OCI-M2 (cell line): ENCODE data around the gene KAT8.
A peak's percentile ranks its signal among the peaks of the same experiment; 100 is the strongest.

Experiments
- DNase-seq: peaks from one replicate; lab custom pipeline; 2025; ENCODE audit not compliant: unreplicated experiment; lab: John Stamatoyannopoulos, UW

Gene KAT8

DNA sequence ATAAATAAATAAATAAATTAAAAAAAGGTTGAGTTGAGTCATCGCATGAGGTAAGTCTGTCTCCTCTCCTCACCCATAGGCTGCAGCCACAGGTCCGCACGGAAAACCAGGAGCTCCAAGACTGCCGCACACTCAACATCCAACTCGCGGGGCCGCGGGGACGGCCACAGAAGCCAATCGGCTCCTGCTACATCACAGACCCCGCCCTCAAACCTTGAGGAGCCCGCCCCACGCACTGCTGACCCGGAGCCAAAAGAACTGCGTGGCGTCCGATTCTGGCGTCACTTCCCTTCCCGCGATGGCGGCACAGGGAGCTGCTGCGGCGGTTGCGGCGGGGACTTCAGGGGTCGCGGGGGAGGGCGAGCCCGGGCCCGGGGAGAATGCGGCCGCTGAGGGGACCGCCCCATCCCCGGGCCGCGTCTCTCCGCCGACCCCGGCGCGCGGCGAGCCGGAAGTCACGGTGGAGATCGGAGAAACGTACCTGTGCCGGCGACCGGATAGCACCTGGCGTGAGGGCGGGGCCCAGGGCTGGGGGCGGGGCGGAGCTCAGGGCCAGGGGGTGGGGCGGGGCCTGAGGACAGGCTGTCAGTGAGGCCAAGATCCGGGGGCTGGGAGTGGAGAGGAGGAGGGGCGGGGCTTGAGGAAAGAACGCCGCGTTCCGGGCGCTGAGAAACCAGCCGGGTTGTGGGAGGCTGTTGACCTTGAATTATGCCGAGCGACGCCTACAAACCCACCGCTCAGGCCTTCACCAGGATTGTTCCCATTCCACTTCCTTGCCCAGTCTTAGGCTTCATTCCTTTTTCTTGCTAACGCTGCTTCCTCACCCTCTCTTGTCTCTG lies at the start of gene KAT8:
Gene KAT8, plus strand, starts transcription at position 281 of the 839 bp plus-strand sequence. Its CDS starts 18 bp downstream, at position 299.
- peak; percentile 76 for DNase-seq

DNA sequence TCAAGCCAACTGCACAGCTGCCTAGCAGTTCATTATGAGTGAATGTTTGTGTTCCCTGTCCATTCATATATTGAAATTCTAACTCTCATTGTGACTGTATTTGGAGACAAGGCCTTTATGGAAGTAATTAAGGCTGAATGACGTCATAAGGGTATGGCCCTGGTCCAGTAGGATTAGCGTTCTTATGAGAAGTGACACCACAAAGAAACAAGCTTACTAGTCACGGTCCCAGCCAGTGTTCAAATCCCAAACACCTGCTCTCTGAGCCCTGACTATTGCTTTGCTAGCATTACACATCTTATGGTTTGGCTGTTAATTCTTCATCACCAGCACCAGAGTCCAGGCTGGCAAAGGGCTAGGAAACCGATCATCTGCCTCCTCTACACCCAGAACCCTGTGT lies 45.6 kb upstream of the KAT8 start:
- no peak for DNase-seq

DNA sequence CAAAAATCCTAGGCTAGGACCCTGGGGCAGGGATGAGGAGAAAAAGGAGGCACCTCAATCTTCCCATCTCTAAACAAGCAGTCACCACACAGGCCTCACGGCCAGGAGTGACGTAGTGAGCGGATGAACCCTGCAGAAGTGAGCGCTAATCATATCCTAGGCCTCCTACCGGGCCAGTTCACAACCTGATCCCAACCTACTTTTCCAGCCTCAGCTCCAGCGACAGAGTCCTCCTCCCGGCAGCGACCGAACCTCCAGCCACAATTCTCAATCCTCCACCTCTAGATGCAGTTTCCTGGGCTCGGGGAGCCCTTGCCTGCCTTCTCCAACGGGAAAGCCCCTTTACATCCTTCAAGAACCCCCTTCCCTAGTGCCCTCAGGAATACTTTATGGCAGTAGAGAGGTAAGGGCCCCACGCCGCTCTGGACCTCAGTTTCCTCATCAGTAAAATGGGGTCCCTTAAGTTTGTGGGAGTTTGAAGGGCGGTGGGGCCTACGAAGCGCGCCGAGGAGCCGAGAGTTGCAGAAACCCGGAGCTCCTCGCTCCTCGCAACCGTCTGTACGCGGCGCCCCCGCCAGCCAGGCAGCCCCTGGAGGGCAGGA lies 44.8 kb upstream of the KAT8 start:
- no peak for DNase-seq

DNA sequence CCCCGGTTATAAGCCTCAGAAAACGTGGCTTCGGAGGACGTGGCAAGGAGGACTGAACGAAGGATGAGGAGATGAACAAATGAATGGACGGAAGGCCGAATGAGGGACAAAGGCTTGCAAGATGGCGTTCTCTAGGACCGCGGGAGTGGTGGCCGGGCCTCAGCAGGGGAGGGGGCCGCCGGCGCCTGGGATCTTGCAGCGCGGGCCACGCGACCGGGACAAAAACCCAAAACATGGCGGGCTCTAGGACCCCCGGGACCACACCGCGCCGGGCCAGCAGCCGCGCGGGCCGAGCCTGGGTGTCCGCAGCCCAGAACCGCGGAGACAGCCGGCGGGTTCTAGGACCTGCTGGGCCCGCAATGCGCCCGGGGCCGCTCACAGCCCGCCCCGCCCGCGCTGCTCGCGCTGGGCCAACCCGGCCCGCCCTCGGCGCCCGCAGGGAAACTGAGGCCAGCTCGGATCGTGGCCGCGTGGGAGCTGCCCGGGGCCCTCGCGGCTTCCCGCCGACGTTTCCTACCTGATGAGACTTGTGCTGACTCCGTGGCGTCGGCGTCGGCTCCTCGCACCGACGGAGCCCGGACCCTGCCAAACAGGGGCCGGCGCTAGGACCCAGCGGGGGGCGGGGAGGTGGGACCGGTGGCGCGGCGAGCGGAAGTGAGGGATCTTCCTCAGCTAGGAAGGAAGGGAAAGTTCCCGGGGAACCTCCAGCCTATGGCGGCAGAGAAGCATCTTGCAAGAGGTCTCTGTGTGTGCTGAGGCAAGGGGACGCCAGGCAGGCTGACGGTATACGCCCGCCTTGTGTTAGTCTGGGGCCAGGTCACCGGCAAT lies 44.1 kb upstream of the KAT8 start:
- DNase-seq: peak; percentile 75

DNA sequence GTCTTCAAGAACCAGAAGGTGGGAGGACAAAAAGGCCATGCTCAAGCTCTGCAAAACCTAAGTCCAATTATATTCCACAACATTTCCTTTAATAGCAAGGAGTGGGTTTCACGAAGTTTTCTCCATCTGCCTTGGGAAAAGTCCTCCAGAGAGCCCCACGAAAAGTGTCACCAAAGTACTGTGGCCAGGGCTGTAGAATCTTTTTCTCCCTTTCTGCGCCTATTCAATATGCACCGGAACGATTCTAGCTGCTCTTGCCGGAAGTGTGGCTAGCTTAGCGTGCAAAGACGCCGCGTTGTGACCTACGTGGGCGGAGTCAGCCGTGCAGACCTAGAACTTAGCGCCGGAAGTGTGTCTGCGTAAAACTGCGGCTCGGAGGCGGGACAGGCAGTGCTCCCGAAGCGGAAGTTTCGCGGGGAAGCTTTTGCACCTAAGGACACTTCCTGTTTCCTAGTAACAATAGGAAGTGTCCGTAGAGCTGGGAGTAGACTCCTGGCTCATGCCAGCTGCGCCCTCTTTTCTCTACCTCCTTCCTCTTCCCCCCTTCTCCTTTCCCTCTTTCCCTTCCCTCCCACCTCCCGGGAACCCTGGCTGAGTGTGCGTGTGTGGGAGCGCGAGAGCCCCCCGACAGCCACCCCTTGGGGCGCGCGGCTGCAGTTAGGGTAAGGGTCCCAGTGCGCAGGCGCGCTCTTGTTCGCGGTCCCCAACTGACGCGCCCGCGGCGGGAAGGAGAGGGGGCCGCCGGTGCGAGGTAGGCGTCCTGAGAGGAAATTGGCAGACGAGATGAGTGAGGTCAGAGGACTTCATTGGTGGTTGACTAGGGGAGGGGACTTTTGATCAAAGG lies 43.3 kb upstream of the KAT8 start, which contains the start of the genes ZNF646 and ZNF668:
Gene ZNF646, plus strand, starts transcription at position 453 of the 844 bp plus-strand sequence. CDS start 1,903 bp downstream, outside the sequence.
Gene ZNF668, minus strand, starts transcription at position 271 of the 844 bp plus-strand sequence. CDS start 9,781 bp downstream, outside the sequence.
- peak; percentile 75 for DNase-seq

DNA sequence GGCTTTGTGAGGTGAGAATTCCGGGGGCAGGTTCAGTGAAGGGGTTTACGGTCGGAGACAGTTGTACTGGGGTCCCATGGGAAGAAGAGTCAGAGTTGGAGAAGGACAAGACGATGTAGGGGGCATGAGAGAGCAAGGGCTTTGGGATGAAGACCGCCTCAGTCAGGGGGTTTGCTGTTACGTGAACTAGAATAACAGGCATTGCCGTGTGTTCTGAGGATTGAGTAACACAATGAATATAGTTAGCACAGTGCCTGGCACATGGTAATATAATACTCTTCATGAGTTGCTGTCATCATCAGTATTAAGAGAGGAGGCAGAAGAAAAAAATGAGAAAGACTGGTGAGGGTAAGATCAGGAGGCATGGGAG lies 42.7 kb upstream of the KAT8 start:
- DNase-seq: no peak

DNA sequence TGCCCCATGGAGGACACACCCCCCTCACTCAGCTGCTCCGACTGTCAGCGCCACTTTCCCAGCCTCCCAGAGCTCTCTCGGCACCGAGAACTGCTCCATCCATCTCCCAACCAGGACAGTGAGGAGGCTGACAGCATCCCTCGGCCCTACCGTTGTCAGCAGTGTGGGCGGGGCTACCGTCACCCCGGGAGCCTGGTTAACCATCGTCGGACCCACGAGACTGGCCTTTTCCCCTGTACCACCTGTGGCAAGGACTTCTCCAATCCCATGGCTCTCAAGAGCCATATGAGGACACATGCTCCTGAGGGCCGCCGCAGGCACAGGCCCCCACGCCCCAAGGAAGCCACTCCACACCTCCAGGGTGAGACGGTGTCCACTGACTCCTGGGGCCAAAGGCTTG lies 41.1 kb upstream of the KAT8 start:
- no peak for DNase-seq

DNA sequence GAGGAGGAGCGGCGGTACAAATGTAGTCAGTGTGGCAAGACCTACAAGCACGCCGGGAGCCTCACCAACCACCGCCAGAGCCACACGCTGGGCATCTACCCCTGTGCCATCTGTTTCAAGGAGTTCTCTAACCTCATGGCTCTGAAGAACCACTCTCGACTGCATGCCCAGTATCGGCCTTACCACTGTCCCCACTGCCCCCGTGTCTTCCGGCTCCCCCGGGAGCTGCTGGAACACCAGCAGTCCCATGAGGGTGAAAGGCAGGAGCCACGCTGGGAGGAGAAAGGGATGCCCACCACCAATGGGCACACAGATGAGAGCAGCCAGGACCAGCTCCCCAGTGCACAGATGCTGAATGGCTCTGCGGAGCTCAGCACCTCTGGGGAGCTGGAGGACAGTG lies 40.4 kb upstream of the KAT8 start:
- DNase-seq: no peak

DNA sequence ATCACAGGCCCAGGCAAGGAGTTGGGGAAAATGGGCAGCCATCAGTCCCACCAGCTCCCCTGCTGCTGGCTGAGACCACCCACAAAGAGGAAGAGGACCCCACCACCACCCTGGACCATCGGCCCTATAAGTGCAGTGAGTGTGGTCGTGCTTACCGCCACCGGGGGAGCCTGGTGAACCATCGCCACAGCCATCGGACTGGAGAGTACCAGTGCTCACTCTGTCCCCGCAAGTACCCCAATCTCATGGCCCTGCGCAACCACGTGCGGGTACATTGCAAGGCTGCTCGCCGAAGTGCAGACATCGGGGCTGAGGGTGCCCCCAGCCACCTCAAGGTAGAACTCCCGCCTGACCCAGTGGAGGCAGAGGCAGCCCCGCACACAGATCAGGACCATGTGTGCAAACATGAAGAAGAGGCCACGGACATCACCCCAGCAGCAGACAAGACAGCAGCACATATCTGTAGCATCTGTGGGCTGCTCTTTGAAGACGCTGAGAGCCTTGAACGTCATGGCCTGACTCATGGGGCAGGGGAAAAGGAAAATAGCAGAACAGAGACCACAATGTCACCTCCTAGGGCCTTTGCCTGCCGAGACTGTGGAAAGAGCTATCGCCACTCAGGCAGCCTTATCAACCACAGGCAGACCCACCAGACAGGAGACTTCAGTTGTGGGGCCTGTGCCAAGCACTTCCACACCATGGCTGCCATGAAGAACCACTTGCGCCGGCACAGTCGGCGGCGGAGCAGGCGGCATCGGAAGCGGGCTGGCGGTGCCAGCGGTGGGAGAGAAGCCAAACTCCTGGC lies 39.7 kb upstream of the KAT8 start:
- DNase-seq: no peak

DNA sequence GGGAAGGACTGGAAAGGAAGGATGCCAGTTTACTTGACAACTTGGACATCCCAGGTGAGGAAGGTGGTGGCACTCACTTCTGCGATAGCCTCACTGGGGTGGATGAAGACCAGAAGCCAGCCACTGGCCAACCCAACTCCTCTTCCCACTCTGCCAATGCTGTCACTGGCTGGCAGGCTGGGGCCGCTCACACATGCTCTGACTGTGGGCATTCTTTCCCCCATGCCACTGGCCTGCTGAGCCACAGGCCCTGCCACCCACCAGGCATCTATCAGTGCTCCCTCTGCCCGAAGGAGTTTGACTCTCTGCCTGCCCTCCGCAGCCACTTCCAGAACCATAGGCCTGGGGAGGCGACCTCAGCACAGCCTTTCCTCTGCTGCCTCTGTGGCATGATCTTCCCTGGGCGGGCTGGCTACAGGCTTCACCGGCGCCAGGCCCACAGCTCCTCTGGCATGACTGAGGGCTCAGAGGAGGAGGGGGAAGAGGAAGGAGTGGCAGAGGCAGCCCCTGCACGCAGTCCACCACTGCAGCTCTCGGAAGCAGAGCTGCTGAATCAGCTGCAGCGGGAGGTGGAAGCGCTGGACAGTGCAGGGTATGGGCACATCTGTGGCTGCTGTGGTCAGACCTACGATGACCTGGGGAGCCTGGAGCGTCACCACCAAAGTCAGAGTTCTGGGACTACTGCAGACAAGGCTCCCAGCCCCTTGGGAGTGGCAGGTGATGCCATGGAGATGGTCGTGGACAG lies 38.7 kb upstream of the KAT8 start:
- DNase-seq: no peak

DNA sequence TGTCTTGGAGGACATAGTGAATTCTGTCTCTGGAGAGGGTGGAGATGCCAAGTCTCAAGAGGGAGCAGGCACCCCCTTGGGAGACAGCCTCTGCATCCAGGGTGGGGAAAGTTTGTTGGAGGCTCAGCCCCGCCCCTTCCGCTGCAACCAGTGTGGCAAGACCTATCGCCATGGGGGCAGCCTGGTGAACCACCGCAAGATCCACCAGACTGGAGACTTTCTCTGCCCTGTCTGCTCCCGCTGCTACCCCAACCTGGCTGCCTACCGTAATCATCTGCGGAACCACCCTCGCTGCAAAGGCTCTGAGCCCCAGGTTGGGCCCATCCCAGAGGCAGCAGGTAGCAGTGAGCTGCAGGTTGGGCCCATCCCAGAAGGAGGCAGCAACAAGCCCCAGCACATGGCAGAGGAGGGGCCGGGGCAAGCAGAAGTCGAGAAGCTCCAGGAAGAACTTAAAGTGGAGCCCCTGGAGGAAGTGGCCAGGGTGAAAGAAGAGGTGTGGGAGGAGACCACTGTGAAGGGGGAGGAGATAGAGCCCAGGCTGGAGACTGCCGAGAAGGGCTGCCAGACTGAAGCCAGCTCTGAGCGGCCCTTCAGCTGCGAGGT lies 38.0 kb upstream of the KAT8 start:
- no peak for DNase-seq

DNA sequence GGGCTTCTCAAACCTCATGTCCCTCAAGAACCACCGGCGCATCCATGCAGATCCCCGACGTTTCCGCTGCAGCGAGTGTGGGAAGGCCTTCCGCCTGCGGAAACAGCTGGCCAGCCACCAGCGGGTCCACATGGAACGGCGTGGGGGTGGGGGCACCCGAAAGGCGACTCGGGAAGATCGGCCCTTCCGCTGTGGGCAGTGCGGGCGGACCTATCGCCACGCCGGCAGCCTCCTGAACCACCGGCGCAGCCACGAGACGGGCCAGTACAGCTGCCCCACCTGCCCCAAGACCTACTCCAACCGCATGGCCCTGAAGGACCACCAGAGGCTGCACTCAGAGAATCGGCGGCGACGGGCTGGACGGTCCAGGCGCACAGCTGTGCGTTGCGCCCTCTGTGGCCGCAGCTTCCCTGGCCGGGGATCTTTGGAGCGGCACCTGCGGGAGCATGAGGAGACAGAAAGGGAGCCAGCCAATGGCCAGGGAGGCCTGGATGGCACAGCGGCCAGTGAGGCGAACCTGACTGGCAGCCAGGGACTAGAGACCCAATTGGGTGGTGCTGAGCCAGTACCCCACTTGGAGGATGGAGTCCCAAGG lies 37.3 kb upstream of the KAT8 start:
- no peak for DNase-seq

DNA sequence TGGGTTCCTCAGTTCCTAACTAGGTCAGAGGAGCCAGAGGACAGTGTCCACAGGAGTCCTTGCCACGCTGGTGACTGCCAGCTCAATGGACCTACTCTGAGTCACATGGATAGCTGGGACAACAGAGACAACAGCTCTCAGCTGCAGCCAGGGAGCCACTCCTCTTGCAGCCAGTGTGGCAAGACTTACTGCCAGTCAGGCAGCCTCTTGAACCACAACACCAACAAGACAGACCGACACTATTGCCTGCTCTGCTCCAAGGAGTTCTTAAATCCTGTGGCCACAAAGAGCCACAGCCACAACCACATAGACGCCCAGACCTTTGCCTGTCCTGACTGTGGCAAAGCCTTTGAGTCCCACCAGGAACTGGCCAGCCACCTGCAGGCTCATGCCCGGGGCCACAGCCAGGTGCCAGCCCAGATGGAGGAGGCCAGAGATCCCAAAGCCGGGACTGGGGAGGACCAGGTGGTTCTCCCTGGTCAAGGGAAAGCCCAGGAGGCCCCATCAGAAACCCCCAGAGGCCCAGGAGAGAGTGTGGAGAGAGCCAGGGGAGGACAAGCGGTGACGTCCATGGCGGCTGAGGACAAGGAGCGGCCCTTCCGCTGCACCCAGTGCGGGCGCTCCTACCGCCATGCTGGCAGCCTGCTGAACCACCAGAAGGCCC lies 36.6 kb upstream of the KAT8 start:
- no peak for DNase-seq

DNA sequence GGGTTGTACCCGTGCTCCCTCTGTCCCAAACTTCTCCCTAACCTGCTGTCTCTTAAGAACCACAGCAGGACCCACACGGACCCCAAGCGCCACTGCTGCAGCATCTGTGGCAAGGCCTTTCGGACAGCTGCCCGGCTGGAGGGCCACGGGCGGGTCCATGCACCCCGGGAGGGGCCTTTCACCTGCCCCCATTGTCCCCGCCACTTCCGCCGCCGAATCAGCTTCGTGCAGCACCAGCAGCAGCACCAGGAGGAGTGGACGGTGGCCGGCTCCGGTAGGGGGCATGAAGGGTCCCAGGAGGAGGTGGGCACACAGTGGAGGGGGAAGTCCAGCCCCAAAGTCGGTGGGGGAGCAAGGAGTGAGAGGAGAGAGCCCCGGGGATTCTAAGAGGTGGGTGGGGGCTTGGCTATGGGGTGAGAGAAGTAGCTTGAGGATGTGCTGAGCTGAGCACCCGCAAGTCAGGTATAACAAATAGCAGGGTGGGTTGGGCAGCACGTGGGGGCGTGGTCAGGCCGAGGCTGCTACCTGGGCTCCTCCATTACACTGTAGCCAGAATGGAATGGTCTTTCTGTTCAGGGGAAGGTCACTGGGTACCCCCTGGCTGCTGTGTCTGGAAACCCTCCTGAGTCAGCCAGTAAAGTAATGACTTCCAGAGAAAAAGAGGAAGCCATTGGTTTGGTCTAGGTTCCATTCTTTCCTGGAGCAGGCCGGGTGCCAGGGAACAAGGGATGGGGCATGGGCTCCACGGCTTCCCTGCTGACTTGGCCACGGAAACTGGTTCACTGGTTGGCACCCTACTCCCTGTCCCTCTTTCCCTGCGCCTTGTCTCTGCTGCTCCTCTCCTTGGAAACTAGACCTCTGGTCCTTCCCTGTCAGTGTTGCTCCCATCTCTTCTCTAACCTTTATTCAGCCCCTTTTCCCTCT lies 35.8 kb upstream of the KAT8 start:
- DNase-seq: no peak

DNA sequence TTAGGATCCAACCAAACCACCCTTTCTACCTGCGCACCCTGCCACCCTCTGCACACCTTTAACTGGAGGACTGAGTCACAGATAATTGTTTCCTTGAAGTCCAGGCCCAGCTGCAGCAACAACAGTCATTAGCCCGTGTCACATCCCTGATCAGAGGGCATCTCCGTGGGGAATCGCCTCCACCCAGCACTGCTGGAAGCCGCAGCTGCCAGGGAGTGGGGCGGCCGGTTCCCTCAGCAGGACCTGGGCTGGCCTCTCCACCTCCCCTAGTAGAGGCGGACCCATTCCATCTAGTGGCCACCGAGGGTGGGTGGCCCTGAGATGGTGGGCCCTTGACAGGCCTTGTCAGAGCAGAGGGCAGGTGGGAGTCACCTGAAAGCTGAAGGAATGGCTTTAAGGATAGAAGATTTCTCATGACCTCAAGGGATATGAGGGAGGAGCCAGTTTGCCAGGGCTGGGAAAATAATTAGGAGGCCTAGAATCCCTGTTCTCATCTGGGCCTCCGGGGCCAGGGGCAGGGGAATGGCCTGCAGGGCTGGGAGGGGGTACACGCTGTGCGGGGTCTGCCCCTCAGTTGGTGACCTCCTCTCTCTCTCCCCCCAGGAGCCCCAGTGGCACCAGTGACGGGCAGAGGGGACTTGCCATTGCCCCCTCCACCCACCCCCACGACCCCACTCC lies 35.0 kb upstream of the KAT8 start:
- no peak for DNase-seq

DNA sequence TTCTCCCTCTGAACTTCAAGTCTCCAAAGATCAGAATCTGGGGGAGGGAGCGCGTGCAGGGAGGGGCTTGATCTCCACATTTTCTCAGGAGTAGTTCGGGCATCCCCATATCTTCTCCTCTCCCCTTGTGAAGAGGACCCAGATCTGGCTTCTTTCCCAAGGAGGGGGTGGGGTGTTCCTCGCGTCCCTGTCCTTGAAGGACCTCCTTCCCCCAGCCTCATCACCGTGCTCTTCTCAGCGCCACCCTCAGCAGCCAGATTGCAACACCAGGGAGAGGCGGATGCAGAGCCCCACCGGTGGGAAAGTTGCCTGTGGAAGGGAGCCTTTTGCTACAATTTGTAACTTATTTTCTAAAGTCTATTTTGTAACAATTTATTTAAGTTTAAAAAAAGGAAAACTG lies 34.4 kb upstream of the KAT8 start:
- no peak for DNase-seq
